ENCODE results near the gene C1orf232. TPM values are rescaled to one million over a fixed set of nuclear protein-coding genes. Genes with fewer than 3 reads are reported as not detected.

C1orf232 gene
- total RNA-seq, 4 donors from 2014 or later = not detected

- WGBS = 51% methylated on average over 1 of the region's 1 CpG
- peaks cover 65% of the 10 kb centered on the region for H3K4me1 ChIP-seq
- H3K27me3 ChIP-seq = no peaks in the 10 kb centered on the region
- TF ChIP-seq CTCF (IDR thresholded peaks at IDR 0.05) (no peak), EP300 (IDR thresholded peaks at IDR 0.05) (no peak), POLR2A (IDR thresholded peaks at IDR 0.05) (no peak), POLR2AphosphoS5 (IDR thresholded peaks at IDR 0.05) (no peak)
- no peaks in the 10 kb centered on the region for H3K36me3 ChIP-seq
- H3K9me3 ChIP-seq = no peaks in the 10 kb centered on the region
- no peak for DNase-seq (ENCODE audit: low spot score in 2 of 2)
- peak overlapping the region; percentile 76 for H3K27ac ChIP-seq
- H3K4me3 ChIP-seq = no peak overlapping the region
Observed at GRCh38 chr1:26125946-26126320, 42.8 kb downstream of the C1orf232 start.

GRCh38 chr1:26125382-26125781, 43.4 kb downstream of the C1orf232 start:
- no peak overlapping the region for H3K27ac ChIP-seq

GRCh38 chr1:26124418-26125331, 44.1 kb downstream of the C1orf232 start:
- WGBS = 77% methylated on average over 4 of the region's 4 CpGs
- H3K4me1 ChIP-seq = peaks cover 65% of the 10 kb centered on the region
- no peak overlapping the region for H3K27ac ChIP-seq

More at GRCh38 chr1:26125382-26125781, 43.4 kb downstream of the C1orf232 start:
- no peaks in the 10 kb centered on the region for H3K9me3 ChIP-seq
- DNase-seq (ENCODE audit: low spot score in 2 of 2) = no peak
- TF ChIP-seq POLR2AphosphoS5 (IDR thresholded peaks at IDR 0.05) = no peak
- no peak for TF ChIP-seq CTCF (IDR thresholded peaks at IDR 0.05)
- no peak for TF ChIP-seq EP300 (IDR thresholded peaks at IDR 0.05)
- no peak for TF ChIP-seq POLR2A (IDR thresholded peaks at IDR 0.05)
- peaks cover 65% of the 10 kb centered on the region for H3K4me1 ChIP-seq
- no peaks in the 10 kb centered on the region for H3K27me3 ChIP-seq
- H3K4me3 ChIP-seq = no peak overlapping the region
- H3K36me3 ChIP-seq = no peaks in the 10 kb centered on the region

GRCh38 chr1:26122988-26123973, 45.5 kb downstream of the C1orf232 start:
- TF ChIP-seq POLR2AphosphoS5 (IDR thresholded peaks at IDR 0.05) (no peak), POLR2A (IDR thresholded peaks at IDR 0.05) (no peak), EP300 (IDR thresholded peaks at IDR 0.05) (no peak), CTCF (IDR thresholded peaks at IDR 0.05) (no peak)
- WGBS = 73% methylated on average over 7 of the region's 7 CpGs

More at GRCh38 chr1:26124418-26125331, 44.1 kb downstream of the C1orf232 start:
- no peaks in the 10 kb centered on the region for H3K9me3 ChIP-seq
- H3K27me3 ChIP-seq = no peaks in the 10 kb centered on the region
- peaks cover under 1% of the 10 kb centered on the region for H3K36me3 ChIP-seq
- no peak overlapping the region for H3K4me3 ChIP-seq
- DNase-seq (ENCODE audit: low spot score in 2 of 2) = no peak
- TF ChIP-seq CTCF (IDR thresholded peaks at IDR 0.05) = no peak
- no peak for TF ChIP-seq POLR2A (IDR thresholded peaks at IDR 0.05)
- TF ChIP-seq EP300 (IDR thresholded peaks at IDR 0.05) = no peak
- TF ChIP-seq POLR2AphosphoS5 (IDR thresholded peaks at IDR 0.05) = no peak

More at GRCh38 chr1:26122988-26123973, 45.5 kb downstream of the C1orf232 start:
- Histone ChIP-seq H3K27me3 (no peaks in the 10 kb centered on the region), H3K9me3 (no peaks in the 10 kb centered on the region), H3K36me3 (peaks cover 12% of the 10 kb centered on the region), H3K27ac (peak overlapping the region; percentile 43), H3K4me1 (peaks cover 65% of the 10 kb centered on the region), H3K4me3 (no peak overlapping the region)
- no peak for DNase-seq (ENCODE audit: low spot score in 2 of 2)
